Tibial artery (tissue), 4 donors: ENCODE measurements around the gene NKX3-2.

Experiments used
- DNase-seq, 2 donors: peaks; one replicate each; pipeline ENCODE4 v3.0.0-alpha.2; 2019
- H3K27ac ChIP-seq, 2 donors: fragments of 200-600 bp; sonication (generic) in 1 of 2; 1 replicate in 1 of 2; 2 replicates in 1 of 2; pipeline ENCODE4 v1.5.1; 2018 to 2019; ENCODE audit warnings: mild to moderate bottlenecking in 1 of 2
- H3K27me3 ChIP-seq, 2 donors: fragments of 200-600 bp; sonication (generic) in 1 of 2; one replicate each; pipeline versions ENCODE4 v1.5.1 to v1.6.0; 2016 to 2019
- H3K36me3 ChIP-seq, 3 donors: fragments of 200-600 bp; sonication (generic) in 2 of 3; one replicate each; pipeline ENCODE4 v1.5.1; 2016 to 2019; ENCODE audit warnings: mild to moderate bottlenecking in 2 of 3
- H3K4me1 ChIP-seq, 4 donors: fragments of 200-600 bp; sonication (generic) in 2 of 4; 1 replicate in 3 of 4; 2 replicates in 1 of 4; pipeline ENCODE4 v1.5.1; 2016 to 2019
- H3K4me3 ChIP-seq, 2 donors: fragments of 200-600 bp; sonication (generic) in 1 of 2; 1 replicate in 1 of 2; 2 replicates in 1 of 2; pipeline ENCODE4 v1.5.1; 2018 to 2019; ENCODE audit warnings: mild to moderate bottlenecking in 2 of 2
- H3K9me3 ChIP-seq, 3 donors: fragments of 200-600 bp; sonication (generic) in 1 of 3; one replicate each; pipeline ENCODE4 v1.5.1; 2016 to 2019
- intact Hi-C: fragments of 100-400 bp; cut with DNase I; formaldehyde crosslinking; loops from one replicate; pipeline ENCODE4 v1.15.0; 2023; ENCODE audit warnings: low total_unique reads
- TF ChIP-seq, protein P1 (sequence below), 2 experiments: fragments of 200-600 bp in 1 of 2; fragments of 450-650 bp in 1 of 2; IDR thresholded peaks; one replicate each; pipeline ENCODE4 v1.5.1; 2017 to 2019; ENCODE audit warnings: antibody characterized with exemption in 2 of 2, mild to moderate bottlenecking in 1 of 2, moderate library complexity in 1 of 2

The NKX3-2 gene

DNA sequence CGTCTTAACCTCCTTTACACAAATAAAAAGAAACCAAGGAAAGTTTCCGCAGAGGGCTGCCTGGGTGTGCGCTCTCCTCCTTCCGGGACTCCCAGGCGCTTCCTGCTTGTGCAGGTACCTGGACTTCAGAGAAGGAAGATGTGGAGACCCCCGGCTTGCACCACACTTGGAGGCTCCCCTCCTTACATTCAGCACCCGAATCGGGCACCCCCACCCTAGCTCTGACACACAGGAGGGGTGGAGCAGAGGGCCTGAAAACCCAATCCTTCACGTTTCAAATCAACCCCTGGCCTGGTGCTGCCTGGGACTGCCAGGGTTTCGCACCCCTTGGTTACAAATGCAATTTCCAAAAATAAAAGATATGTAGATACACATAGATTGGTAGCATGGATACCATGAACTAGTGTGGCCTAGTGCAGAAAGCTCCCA is 3.1 kb downstream of the NKX3-2 start:
- H3K4me1 ChIP-seq, result peaks cover 0 to 39% (median 26%) of the 10 kb centered on the region in 4 donors

GRCh38 chr4:13540446-13541175 is 3.7 kb downstream of the NKX3-2 start:
- Histone ChIP-seq H3K36me3 (no peaks in the 10 kb centered on the region), H3K4me3 (no peak overlapping the region), H3K27me3 (peaks cover 0 to 100% of the 10 kb centered on the region in 2 donors), H3K9me3 (peaks cover 0 to 15% (median 0%) of the 10 kb centered on the region in 3 donors), H3K27ac (no peak overlapping the region), H3K4me1 (peaks cover 0 to 39% (median 26%) of the 10 kb centered on the region in 4 donors)
- TF ChIP-seq, protein P1, sequence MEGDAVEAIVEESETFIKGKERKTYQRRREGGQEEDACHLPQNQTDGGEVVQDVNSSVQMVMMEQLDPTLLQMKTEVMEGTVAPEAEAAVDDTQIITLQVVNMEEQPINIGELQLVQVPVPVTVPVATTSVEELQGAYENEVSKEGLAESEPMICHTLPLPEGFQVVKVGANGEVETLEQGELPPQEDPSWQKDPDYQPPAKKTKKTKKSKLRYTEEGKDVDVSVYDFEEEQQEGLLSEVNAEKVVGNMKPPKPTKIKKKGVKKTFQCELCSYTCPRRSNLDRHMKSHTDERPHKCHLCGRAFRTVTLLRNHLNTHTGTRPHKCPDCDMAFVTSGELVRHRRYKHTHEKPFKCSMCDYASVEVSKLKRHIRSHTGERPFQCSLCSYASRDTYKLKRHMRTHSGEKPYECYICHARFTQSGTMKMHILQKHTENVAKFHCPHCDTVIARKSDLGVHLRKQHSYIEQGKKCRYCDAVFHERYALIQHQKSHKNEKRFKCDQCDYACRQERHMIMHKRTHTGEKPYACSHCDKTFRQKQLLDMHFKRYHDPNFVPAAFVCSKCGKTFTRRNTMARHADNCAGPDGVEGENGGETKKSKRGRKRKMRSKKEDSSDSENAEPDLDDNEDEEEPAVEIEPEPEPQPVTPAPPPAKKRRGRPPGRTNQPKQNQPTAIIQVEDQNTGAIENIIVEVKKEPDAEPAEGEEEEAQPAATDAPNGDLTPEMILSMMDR (IDR thresholded peaks at IDR 0.05), result no peak
- intact Hi-C loops, result loop anchor here (10.0 kb wide), 1 partner anchor 816 kb away; no protein-coding TSS in a partner anchor
- no peak for DNase-seq

More for the DNA sequence above, 3.1 kb downstream of the NKX3-2 start:
- no peak for DNase-seq
- intact Hi-C loops, result loop anchor here (10.0 kb wide), 1 partner anchor 816 kb away; no protein-coding TSS in a partner anchor
- H3K27me3 ChIP-seq, result peaks cover 0 to 100% of the 10 kb centered on the region in 2 donors
- no peaks in the 10 kb centered on the region for H3K36me3 ChIP-seq
- TF ChIP-seq, protein P1 (IDR thresholded peaks at IDR 0.05), result no peak
- H3K9me3 ChIP-seq, result peaks cover 0 to 15% (median 0%) of the 10 kb centered on the region in 3 donors
- H3K4me3 ChIP-seq, result no peak overlapping the region
- no peak overlapping the region for H3K27ac ChIP-seq

GRCh38 chr4:13539619-13540445 is 4.5 kb downstream of the NKX3-2 start:
- H3K27ac ChIP-seq, result no peak overlapping the region
- H3K4me3 ChIP-seq, result no peak overlapping the region
- peaks cover 0 to 33% (median 23%) of the 10 kb centered on the region in 4 donors for H3K4me1 ChIP-seq
- DNase-seq, result no peak
- H3K27me3 ChIP-seq, result peaks cover 0 to 100% of the 10 kb centered on the region in 2 donors
- TF ChIP-seq, protein P1 (IDR thresholded peaks at IDR 0.05), result no peak
- peaks cover 0 to 15% (median 0%) of the 10 kb centered on the region in 3 donors for H3K9me3 ChIP-seq
- no peaks in the 10 kb centered on the region for H3K36me3 ChIP-seq
- intact Hi-C loops, result loop anchor here (10.0 kb wide), 1 partner anchor 815 kb away; no protein-coding TSS in a partner anchor

DNA sequence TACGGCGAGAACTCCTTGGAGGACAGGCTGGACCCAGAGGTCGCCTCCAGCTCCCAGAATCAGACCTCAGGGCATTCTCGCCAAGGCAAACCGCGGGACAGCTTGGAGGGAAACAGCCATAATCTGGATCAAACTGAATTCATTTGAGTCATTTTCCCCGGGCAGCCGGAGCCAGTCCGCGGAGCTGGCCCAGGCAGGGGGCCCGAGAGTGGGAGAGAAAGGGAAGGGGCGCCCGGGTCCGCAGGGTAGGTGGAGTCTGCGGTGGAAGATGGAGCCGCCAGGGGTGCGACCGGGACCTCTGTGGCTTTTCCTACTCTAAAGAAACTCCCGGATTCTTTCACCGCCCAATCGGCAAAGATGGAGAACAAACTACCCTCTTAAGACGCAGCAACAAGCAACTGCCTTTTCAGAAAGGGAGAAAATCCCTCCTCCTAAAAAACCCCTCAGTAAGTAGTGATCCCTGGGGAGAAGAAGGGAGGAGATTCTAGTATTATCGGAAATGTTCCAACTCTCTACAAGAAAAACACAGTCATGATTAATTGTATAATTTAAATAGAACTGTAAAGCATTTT is 5.2 kb downstream of the NKX3-2 start:
- TF ChIP-seq, protein P1 (IDR thresholded peaks at IDR 0.05), result no peak
- peaks cover 0 to 15% (median 0%) of the 10 kb centered on the region in 3 donors for H3K9me3 ChIP-seq
- H3K27ac ChIP-seq, result no peak overlapping the region
- H3K4me1 ChIP-seq, result peaks cover 0 to 29% (median 17%) of the 10 kb centered on the region in 4 donors
- H3K4me3 ChIP-seq, result no peak overlapping the region
- intact Hi-C loops, result no loop called here
- no peak for DNase-seq
- no peaks in the 10 kb centered on the region for H3K36me3 ChIP-seq
- peaks cover 0 to 100% of the 10 kb centered on the region in 2 donors for H3K27me3 ChIP-seq

- H3K4me3 ChIP-seq, result no peak overlapping the region
- H3K9me3 ChIP-seq, result peaks cover 0 to 15% (median 0%) of the 10 kb centered on the region in 3 donors
- DNase-seq, result no peak
- H3K36me3 ChIP-seq, result no peaks in the 10 kb centered on the region
- TF ChIP-seq, protein P1 (IDR thresholded peaks at IDR 0.05), result no peak
- H3K27me3 ChIP-seq, result peaks cover 0 to 100% of the 10 kb centered on the region in 2 donors
- H3K27ac ChIP-seq, result no peak overlapping the region
- H3K4me1 ChIP-seq, result peaks cover 0 to 23% (median 11%) of the 10 kb centered on the region in 4 donors
- intact Hi-C loops, result no loop called here
Observed at GRCh38 chr4:13538427-13538973, 5.8 kb downstream of the NKX3-2 start.
